NCI-H2196 treated with DMSO at 0.1 percent for 48 hours (cell line): ENCODE measurements around the gene PLEKHG2.
"Not testable (repeated sequence)": the region's sequence is repeated elsewhere in the genome, so short reads cannot be mapped to it uniquely, and the experiment has no call there.

ENCODE experiments used
- DNase-seq: peaks from one replicate; lab custom pipeline; 2025; ENCODE audit not compliant: unreplicated experiment; lab: John Stamatoyannopoulos, UW

PLEKHG2 gene, protein sequence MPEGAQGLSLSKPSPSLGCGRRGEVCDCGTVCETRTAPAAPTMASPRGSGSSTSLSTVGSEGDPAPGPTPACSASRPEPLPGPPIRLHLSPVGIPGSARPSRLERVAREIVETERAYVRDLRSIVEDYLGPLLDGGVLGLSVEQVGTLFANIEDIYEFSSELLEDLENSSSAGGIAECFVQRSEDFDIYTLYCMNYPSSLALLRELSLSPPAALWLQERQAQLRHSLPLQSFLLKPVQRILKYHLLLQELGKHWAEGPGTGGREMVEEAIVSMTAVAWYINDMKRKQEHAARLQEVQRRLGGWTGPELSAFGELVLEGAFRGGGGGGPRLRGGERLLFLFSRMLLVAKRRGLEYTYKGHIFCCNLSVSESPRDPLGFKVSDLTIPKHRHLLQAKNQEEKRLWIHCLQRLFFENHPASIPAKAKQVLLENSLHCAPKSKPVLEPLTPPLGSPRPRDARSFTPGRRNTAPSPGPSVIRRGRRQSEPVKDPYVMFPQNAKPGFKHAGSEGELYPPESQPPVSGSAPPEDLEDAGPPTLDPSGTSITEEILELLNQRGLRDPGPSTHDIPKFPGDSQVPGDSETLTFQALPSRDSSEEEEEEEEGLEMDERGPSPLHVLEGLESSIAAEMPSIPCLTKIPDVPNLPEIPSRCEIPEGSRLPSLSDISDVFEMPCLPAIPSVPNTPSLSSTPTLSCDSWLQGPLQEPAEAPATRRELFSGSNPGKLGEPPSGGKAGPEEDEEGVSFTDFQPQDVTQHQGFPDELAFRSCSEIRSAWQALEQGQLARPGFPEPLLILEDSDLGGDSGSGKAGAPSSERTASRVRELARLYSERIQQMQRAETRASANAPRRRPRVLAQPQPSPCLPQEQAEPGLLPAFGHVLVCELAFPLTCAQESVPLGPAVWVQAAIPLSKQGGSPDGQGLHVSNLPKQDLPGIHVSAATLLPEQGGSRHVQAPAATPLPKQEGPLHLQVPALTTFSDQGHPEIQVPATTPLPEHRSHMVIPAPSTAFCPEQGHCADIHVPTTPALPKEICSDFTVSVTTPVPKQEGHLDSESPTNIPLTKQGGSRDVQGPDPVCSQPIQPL (N-terminal part only)

DNA sequence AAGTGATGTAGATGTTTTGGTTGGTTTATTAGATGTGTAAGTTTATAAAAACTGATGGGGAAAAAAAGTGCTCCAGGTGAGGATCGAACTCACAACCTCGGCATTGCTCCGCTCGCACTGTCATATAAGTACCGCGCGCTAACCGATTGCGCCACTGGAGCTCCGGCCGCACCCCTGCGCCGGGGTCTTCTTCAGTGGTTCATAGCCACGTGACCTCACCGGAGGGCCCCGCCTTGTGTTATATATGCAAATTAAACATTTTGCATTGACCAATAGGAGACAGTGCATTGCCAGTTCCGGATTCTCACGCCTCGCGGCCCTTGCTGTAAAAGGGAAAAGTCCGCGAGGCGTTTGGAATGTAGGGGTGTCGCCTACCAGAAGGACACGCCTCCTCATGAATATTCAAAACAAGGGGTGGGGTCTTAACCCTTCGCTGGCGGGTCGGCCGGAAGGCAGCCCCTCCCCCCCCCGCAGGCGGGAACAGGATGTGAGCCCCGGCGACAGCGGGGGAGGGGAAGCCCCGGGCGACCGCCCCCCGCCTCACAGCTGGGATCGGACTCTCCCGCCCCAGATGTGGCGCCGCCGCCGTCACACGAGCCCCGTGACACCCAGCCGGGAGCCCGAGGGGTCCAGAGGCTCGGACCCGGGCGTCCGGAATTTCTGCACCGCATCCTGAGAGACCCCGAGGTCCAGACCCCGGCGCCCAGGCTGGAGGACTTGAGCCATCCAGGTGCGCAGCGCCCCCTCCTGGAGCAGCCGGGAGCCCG is at the start of gene PLEKHG2:
TSS of gene PLEKHG2 (plus strand) at position 570 of the 767 bp plus-strand sequence. CDS start 1,418 bp downstream, outside the sequence.
- peak; percentile 97 for DNase-seq

DNA sequence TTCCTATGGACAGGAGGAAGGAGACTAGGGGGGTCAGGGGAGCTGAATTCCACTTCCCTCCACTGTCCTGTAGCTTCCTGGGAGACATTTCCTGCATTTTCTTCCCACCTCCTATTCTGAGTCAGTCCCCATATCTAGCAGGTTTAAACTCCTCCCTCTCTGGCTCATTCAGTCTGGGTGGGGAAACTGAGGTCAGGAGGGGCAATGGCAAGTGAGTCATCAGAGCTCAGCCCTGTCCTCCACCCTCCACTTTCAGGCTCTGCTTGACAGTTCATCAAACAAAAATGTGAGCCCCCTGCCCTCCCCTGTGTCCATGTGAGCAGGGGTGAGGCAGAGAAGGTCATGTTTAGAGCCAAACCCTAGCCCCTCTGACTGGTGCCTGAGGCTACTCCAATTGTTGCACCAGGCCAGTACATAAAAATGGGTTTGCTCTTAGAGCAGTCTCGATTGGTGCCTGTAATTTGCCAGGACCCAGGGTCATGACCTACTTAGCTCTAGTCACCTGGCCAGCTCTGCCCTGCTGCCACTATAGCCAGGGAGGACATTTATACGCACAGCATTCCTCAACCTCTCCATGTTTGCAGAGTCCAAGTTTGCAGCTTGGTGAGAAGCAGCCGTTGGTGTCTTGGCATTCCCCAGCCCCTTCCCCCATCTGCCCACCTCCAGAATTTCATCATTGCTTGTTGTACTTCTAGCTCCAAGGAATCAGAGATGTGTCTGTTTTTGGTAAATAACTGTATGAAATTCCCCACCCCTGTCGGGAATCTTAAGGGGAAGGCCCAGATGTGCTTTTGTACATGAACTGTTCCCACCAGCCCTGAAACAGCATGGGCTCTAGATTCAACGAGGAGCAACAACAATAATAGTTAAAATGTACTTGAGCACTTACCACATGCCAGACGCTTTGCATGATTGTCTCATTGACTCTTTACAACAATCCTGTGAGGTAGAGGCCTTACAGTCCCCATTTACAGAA is 49.5 kb upstream of the PLEKHG2 start:
- DNase-seq: no peak

DNA sequence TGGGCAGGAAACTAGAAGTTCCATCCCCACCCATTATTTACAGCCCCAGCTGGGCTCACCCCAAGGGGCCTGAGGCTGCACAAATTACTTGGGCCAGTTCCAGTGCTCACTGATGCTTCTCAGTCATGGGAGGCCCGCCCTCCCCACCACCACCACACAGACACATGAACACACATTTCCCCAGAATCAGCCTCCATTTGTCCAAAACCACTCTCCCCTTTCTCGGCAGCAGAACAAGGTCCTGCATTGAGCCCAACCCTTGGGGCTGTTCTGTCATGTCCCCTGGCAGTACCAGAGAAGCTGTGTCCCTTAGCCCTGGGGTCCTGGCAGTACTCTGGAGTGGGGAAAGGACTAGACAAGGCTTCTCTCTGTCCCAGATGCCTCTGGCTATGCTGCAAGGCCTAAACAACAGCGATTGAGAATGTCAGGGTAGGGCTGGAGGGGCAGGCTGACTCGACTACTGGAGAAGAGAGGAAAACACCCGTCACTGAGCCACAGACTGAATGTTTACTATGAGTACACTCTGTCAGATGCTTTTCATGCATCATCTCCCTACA is 48.5 kb upstream of the PLEKHG2 start:
- DNase-seq: no peak

DNA sequence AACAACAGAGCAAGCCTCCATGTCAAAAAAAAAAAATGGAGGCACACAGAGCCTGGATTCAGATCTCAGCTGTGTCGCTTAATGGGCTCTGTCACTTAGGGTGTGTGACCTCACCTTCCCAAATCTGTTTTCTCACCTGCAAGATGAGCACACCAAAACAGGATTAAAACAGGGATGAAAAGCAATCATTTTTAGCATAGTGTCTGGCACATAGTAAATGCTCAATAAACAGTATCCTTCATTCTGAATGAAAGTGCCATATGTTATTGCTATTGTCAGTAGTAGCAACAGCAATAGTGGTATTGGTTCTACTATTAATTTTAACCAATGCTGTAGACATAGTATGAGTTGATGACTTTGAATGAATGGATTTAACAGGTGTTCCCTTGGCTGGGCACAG is 46.9 kb upstream of the PLEKHG2 start:
- DNase-seq: no peak

DNA sequence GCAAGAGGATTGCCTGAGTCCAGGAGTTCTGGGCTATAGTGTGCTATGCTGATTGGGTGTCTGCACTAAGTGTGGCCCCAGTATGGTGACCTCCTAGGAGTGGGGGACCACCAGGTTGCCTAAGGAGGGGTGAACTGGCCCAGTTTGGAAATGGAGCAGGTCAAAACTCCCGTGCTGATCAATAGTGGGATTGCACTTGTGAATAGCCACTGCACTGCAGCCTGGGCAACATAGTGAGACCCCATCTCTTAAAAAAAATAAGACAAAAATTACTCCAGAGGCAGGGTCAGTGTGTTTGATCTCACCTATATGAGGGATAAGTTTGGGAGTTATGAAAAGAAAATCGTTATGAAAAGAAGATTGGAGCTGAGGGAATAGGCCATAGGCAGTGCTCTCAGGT is 43.3 kb upstream of the PLEKHG2 start:
- no peak for DNase-seq

DNA sequence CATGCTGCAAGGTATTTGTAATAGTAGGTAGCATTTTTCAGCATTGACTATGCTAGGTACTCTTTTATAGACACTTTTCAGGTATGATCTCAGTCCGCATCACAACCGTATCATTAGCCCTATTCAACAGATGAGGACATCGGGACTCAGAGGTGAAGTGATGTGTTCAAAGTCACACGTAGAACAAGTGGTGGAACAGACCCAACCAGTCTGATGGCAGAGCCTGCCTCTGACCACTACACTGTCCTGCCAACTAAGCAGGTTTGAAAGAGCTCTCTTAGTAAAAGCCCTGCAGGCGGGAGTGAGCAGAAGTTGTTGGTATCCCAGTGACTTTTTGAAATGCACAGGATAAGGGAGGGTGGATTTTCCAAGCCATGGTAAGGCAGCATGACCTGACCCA is 41.7 kb upstream of the PLEKHG2 start:
- DNase-seq: no peak

DNA sequence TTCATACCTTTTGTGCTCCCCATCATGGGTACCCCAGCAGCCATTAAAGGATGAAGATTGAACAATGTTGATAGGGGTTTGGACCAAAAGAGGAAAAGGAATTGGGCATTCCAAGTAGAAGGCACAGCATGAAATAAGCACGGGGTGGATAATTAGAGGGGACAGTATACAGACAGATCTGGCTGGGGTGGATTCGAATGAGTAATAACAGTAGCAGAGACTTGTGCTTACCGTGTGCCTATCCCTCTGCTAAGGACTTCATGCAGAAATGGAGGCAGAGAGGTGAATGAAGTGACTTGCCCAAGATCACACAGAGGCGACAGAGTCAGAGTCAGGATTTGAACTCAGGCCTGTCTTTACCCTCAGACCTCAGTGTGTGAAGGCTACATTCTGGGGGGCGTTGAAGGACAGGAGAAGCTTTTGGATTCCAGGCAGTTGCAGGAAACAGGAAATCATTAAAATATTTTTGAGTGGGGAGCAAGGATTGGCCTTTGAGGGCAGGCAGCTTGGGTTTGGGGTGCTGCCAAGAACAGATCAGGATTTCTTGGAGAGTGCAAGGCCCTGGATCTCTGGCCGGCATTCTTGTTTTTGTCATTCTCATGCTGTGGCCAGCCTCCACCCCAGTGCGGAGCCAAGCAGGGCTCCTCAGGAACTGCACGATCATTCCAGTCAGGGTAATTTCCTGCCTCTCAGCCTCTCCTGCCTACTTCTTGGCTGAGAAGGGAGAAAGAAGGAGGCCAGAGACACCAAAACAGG is 40.2 kb upstream of the PLEKHG2 start:
- DNase-seq: no peak

DNA sequence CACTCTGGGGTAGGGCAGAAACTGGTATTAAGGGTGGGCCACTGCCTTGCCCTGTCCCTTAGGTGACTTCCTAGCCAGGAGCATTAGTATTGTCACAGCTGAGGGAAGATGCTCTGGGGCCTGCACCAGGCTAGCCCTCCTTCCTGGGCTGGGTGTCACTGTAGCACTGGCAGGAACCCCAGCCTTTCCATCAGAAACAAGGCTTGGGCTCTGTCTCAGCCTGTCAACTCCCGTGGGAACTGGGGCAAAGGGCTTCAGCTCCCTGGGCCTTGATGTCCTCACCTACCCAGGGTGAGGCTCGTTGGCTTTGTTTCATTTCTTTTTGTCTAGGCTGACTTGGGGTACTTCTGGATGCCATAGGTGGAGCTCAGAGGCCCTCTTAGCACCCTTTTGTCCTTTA is 39.5 kb upstream of the PLEKHG2 start:
- no peak for DNase-seq

DNA sequence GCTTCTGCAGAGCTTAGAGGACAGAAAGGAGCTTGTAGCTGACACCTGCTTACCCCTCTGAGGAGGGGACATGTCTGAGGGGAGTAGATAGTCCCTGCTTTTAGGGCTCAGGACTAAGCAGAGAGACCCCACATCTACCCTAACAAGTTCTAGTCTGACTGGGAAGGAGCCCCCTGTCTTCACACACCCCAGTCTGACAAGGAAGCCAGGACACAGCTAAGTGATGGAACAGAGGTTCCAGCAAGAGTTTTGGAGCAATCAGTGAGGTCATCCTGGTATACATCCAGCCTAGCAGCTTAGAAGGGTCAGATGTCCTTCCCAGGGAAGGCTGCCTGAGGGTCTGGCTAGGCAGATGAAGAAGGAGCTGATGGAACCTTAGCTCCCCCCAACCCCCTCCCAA is 36.5 kb upstream of the PLEKHG2 start:
- no peak for DNase-seq

DNA sequence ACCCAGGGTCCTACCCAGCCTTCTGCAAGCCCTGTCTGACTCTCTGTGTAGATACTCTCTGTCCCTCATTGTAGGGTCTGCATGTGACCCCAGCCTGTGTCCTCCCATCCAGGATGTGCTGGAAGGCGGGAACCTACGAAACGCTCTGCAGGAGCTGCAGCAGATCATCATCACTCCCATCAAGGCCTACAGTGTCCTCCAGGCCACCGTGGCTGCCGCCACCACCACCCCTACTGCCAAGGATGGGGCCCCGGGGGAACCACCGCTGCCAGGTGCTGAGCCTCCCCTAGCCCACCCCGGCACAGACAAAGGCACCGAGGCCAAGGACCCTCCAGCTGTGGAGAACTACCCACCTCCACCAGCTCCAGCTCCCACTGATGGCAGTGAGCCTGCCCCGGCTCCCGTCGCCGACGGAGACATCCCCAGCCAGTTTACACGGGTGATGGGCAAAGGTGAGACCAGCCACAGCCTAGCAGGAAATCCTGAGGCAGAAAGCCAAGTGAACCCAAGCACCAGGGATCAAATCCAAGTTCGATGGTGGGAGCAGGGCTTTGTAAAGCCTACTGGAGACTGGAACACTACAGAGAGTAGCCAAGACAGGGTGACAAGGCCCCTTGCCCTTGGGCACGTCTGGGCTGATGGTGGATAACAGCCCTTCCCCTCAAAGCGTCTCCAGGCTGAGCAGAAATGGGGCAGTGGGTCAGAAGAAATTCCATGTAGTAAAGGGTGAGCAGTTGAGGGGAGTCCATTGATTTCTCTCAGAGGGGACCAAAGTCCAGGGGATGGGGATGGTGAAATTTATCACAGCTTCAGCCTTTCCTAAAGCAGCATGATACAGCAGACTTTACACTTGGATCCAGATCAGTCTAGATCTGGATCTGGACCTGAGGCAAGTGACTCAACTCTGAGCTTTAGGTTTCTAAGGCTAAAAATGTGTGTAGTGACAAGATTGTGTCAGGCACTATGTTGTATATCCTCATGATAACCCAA is 34.8 kb upstream of the PLEKHG2 start:
- DNase-seq: no peak

DNA sequence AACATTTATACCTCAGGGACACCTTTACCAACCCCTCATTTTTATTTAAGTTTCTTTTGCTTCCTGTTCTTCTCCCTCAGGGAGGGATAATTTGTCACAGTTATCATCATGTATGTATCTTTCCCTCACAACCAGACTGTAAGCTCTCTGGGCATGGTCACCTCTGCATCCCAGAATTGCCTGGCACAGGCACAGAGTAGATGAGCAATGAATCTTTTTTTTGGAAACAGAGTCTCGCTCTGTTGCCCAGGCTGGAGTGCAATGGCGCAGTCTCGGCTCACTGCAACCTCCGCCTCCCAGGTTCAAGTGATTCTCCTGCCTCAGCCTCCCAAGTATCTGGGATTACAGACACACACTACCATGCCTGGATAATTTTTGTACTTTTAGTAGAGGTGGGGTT is 33.1 kb upstream of the PLEKHG2 start:
- not testable (repeated sequence) for DNase-seq

DNA sequence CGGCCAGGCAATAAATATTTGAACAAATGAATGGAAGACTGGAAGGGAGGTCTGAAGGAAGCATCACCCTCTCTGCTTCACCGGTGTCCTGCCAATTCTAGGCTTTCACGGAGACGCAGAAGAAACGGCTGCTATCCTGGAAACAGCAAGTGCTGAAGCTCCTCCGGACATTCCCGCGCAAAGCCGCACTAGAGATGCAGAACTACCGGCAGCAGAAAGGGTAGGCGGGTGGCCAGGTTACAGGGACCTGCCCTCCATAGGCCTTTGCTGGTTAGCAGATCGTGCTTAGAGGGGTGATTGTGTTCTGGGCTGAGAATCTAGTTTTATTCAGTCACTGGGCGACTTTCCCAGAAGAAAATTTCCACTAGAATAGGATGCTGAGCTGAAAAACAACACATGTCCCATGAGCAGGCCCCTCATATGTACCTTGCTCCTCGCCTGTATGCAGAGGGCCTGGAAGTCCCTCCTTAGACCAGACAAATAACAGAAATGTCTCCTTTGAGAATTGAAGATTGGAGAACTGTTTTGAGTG is 32.5 kb upstream of the PLEKHG2 start:
- no peak for DNase-seq

DNA sequence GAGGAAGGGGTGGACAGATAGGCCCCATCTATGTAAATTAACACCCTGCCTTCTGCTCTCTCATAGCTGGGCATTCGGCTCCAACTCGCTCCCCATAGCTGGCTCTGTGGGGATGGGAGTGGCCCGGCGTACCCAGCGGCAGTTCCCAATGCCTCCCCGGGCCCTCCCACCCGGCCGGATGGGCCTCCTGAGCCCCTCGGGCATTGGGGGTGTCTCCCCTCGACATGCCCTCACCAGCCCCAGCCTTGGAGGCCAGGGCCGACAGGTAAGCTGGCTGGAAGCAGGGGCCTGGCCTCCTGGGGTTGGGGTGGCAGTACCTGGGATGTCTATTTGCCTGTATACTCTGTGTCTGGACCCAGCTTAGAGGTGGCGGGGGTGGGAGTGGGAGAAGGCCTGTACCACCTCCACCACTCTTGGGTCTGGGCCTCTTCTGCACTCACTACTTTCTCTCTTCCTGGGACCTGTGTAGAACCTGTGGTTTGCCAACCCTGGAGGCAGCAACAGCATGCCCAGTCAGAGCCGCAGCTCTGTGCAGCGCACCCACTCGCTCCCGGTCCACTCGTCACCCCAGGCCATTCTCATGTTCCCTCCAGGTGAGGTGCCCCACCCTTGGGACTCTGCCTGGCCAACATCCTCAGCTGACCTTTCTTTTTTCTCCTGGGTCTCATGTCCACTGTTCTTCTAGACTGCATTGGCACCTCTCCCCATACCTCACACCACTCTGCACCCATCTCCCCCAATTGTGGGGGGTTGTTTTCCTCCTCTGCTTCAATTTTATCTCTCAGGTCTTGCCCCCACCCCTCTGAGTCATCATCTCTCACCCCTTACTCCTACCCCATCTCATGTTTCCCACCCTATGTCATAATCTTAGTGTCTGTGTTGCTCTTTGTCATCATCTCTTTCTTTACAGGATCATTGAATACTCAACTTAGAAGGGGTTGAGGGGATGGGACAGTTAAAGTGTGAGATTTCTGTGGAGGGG is 31.7 kb upstream of the PLEKHG2 start:
- no peak for DNase-seq

DNA sequence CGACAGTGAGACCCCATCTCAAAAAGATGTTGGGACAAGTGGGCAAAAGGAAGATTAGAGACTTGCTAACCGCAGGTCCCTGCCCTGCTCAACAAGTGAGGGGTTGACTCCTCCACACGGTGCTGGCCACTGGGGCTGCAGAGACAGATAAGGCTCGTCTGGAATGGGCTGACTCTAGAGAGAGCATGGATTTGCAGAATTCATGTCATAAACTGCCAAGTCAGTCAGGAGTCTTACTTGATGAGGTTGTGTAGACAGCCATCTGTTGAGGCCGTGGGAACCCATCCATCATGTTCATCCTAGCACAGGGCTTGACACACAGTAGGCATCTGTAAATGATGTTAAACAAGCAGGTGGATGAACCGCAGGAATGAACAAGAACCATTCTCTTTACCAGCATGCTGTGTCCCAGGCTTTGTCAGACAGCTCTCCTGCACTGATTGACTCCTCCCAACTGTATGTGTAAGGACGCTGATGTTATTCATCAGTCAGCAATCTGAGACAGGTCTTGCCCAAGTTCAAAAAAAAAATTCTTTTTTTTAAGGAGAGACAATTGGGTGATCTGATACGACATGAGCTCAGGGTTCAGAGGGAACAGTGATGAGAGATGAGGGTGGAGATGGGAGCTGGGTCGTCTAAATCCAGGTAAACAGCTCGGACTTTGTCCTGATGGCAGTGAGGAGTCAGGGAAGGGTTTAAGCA is 30.4 kb upstream of the PLEKHG2 start:
- no peak for DNase-seq

DNA sequence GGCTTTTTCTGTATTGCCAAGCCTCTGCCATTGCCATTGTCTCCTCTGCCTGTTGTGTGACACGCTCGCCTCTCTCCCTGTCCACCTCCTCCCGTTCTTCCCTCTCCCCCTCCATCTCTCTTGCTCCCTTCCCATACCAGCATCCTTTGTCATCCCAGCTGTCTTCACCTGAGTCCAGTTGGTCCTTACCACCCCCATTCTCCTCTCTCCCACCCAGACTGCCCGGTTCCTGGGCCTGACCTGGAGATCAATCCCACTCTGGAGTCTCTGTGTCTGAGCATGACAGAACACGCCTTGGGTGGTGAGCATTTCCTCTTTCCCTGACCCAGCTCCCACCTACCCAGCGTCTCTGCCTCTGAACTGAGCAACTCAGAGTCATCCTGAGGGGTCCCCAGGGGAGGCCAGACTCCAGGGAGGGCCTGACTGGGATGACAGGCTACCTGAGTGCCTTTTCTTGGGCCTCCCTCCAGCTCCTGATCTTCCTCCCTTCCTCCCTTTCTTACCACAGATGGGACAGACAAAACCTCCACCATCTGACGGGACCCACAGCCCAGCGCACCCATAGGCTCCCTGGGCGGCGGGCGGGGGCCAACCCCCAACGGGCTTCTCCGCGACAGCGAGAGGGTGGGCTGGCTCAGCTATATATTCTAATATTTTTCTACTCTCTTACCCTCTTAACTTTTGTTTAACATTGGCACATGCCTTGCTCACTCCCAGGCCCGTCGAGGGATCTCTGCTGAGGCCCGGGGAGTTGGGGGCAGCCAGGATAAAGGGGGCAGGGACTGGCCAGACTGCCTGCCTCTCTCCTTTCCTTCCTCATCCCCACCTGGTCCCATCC is 29.3 kb upstream of the PLEKHG2 start:
- DNase-seq: no peak
